Right atrium auricular region (tissue), 2 donors: Measurements from ENCODE around the gene MRTO4. TPM values are rescaled to one million over a fixed set of nuclear protein-coding genes. Genes with fewer than 3 reads are reported as not detected.
A peak's percentile ranks its signal among the peaks of the same experiment; 100 is the strongest.
"Not testable (repeated sequence)": the region's sequence is repeated elsewhere in the genome, so short reads cannot be mapped to it uniquely, and the experiment has no call there.

Experiments used
- DNase-seq: peaks from one replicate; pipeline ENCODE4 v3.0.0-alpha.2; 2019; ENCODE audit warnings: low spot score
- H3K27ac ChIP-seq, 2 donors: fragments of 200-600 bp; sonication (generic); 1 replicate in 1 of 2; 2 replicates in 1 of 2; pipeline ENCODE4 v1.5.1; 2016 to 2019
- H3K27me3 ChIP-seq, 2 donors: fragments of 200-600 bp; sonication (generic); one replicate each; pipeline versions ENCODE4 v1.5.1 to v1.6.0; 2017 to 2019
- H3K36me3 ChIP-seq: fragments of 200-600 bp; sonication (generic); one replicate; pipeline ENCODE4 v1.5.1; 2016
- H3K4me1 ChIP-seq, 2 donors: fragments of 200-600 bp; sonication (generic); one replicate each; pipeline versions ENCODE4 v1.5.1 to v1.6.0; 2017 to 2019
- H3K4me3 ChIP-seq, 2 donors: fragments of 200-600 bp; sonication (generic); 1 replicate in 1 of 2; 2 replicates in 1 of 2; pipeline ENCODE4 v1.5.1; 2017 to 2019; ENCODE audit warnings: mild to moderate bottlenecking in 1 of 2, moderate library complexity in 1 of 2
- H3K9me3 ChIP-seq, 2 donors: fragments of 200-600 bp; sonication (generic); one replicate each; pipeline ENCODE4 v1.5.1; 2019
- CTCF ChIP-seq, 2 donors: fragments of 200-600 bp; sonication (generic); IDR thresholded peaks; one replicate each; pipeline ENCODE4 v1.5.1; 2019; ENCODE audit warnings: antibody characterized with exemption in 2 of 2
- total RNA-seq, 2 donors: library from RNA; depleted of rRNA; stranded (reverse); fragments of >200 nt; gene quantifications; one replicate each; pipeline ENCODE4 v1.1.0, GENCODE V29; 2016

MRTO4 gene
- total RNA-seq, 2 donors from 2014 or later = 8.6 to 16.1 TPM

DNA sequence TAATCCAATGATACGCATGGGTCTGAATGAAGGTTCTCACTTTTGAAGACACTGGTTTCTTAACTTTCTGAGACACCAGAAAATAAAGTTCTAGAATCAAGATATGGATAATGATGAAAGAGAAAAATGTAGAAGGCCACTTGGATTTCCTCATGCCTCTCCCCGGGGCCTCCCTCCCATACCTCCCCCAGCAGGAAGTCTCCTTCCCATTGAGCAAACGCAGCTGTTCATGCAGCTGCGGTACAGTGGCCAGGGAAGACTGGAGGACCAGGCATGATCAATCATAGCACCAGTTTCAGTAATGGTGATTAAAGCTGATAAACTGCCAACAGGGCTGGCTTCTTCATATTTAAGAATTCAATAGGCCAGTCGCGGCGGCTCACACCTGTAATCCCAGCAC is 30.6 kb upstream of the MRTO4 start:
- Histone ChIP-seq H3K36me3 (peaks cover 88% of the 10 kb centered on the region), H3K27ac (peak overlapping the region in 1 of 2 donors; percentile 18)
- no peak for DNase-seq

GRCh38 chr1:19222573-19222972 is 29.0 kb upstream of the MRTO4 start:
- Histone ChIP-seq H3K9me3 (no peaks in the 10 kb centered on the region), H3K4me3 (no peak overlapping the region), H3K4me1 (no peaks in the 10 kb centered on the region), H3K36me3 (peaks cover 90% of the 10 kb centered on the region), H3K27me3 (no peaks in the 10 kb centered on the region), H3K27ac (no peak overlapping the region)
- no peak for DNase-seq
- TF ChIP-seq CTCF (IDR thresholded peaks at IDR 0.05) = no peak

More for the DNA sequence above, 30.6 kb upstream of the MRTO4 start:
- Histone ChIP-seq H3K27me3 (no peaks in the 10 kb centered on the region), H3K9me3 (no peaks in the 10 kb centered on the region), H3K4me3 (no peak overlapping the region), H3K4me1 (no peaks in the 10 kb centered on the region)
- no peak for TF ChIP-seq CTCF (IDR thresholded peaks at IDR 0.05)

GRCh38 chr1:19222979-19223824 is 28.4 kb upstream of the MRTO4 start:
- TF ChIP-seq CTCF (IDR thresholded peaks at IDR 0.05) = no peak
- H3K4me1 ChIP-seq = no peaks in the 10 kb centered on the region
- DNase-seq = no peak
- peaks cover 85% of the 10 kb centered on the region for H3K36me3 ChIP-seq
- no peak overlapping the region for H3K27ac ChIP-seq
- no peaks in the 10 kb centered on the region for H3K27me3 ChIP-seq
- no peaks in the 10 kb centered on the region for H3K9me3 ChIP-seq
- no peak overlapping the region for H3K4me3 ChIP-seq

GRCh38 chr1:19229229-19229628 is 22.4 kb upstream of the MRTO4 start:
- no peak overlapping the region for H3K4me3 ChIP-seq
- peaks cover 75% of the 10 kb centered on the region for H3K36me3 ChIP-seq
- no peak overlapping the region for H3K27ac ChIP-seq
- H3K4me1 ChIP-seq = peaks cover 0 to 16% of the 10 kb centered on the region in 2 donors
- DNase-seq = no peak
- H3K9me3 ChIP-seq = no peaks in the 10 kb centered on the region
- no peaks in the 10 kb centered on the region for H3K27me3 ChIP-seq
- no peak for TF ChIP-seq CTCF (IDR thresholded peaks at IDR 0.05)

DNA sequence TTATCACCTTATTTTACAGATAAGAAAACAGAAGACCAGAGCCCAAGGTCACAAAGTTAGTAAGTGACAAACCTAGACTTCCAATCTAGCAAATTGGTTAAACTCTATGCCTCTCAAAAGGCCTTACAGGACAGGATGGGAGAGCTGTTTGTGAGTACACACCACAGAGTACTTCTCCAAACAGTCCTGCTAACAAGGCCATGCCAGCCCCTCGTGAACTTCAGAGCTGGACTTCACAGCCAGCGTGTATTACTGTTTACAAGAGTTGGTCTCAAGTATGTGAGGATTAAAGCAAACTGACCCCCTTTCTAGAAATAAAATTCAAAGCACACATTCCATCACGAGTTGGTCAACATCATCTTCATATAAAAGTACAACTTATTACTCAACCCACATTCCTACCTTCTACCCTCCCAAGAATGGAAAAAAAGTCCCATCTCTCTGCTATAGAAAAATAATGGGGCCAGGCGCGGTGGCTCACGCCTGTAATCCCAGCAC is 21.7 kb upstream of the MRTO4 start:
- Histone ChIP-seq H3K9me3 (no peaks in the 10 kb centered on the region), H3K27ac (no peak overlapping the region), H3K4me1 (peaks cover 0 to 16% of the 10 kb centered on the region in 2 donors), H3K4me3 (no peak overlapping the region), H3K27me3 (no peaks in the 10 kb centered on the region), H3K36me3 (peaks cover 78% of the 10 kb centered on the region)
- TF ChIP-seq CTCF (IDR thresholded peaks at IDR 0.05) = no peak
- no peak for DNase-seq

DNA sequence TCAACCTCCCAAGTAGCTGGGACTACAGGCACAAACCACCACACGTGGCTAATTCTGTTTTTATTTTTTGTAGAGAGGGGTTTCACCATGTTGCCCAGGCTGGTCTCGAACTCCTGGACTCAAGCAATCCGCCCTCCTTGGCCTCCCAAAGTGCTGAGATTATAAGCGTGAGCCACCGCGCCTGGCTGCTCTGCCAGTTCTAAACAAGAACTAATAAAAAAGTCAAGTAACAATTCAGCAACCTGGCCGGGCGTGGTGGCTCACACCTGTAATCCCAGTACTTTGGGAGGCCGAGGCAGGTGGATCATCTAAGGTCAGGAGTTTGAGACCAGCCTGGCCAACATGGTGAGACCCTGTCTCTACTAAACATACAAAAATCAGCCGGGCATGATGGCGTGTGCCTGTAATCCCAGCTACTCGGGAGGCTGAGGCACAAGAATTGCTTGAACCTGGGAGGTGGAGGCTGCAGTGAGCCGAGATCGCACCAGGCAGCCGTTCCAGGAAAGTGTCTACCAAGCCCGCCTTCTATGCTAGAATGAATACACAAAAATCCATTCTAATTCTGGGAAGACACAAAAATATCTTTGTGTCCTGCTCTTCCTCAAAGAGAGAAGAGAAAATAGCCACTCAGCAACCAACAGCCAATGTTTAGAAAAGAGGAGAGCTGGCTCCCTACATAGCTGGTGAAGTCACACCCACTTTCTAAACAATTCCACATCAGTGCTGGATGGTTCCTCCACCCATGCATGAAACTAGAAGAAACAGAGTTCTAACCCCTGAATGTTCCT is 19.7 kb upstream of the MRTO4 start:
- H3K4me1 ChIP-seq = peaks cover 0 to 16% of the 10 kb centered on the region in 2 donors
- H3K9me3 ChIP-seq, DNase-seq, H3K27me3 ChIP-seq, H3K4me3 ChIP-seq: not testable (repeated sequence)
- H3K27ac ChIP-seq = peak overlapping the region in 1 of 2 donors; percentile 35
- peaks cover 72% of the 10 kb centered on the region for H3K36me3 ChIP-seq
